Liver (tissue), 3 donors: Measurements from ENCODE around the gene TLE2.

Source experiments
- ATF3 ChIP-seq: IDR thresholded peaks from 2 replicates; pipeline ENCODE4 v1.6.1; 2016; ENCODE audit warnings: antibody characterized with exemption
- CTCF ChIP-seq: fragments of 150-350 bp; IDR thresholded peaks from 2 replicates; pipeline ENCODE4 v1.5.1; 2017; ENCODE audit warnings: improper control_type of control experiment, low read depth, low read length; ENCODE audit not compliant: missing input control
- FOXA1 ChIP-seq: IDR thresholded peaks from 2 replicates; pipeline ENCODE4 v1.6.1; 2016; ENCODE audit warnings: antibody characterized with exemption
- HNF4G ChIP-seq: IDR thresholded peaks from 2 replicates; pipeline ENCODE4 v1.6.1; 2016; ENCODE audit warnings: antibody characterized with exemption
- JUND ChIP-seq, 2 donors: IDR thresholded peaks; 2 replicates each; pipeline ENCODE4 v1.6.1; 2016; ENCODE audit warnings: antibody characterized with exemption in 2 of 2
- MAX ChIP-seq: IDR thresholded peaks from 2 replicates; pipeline ENCODE4 v1.6.1; 2016; ENCODE audit warnings: antibody characterized with exemption
- RAD21 ChIP-seq, 2 donors: IDR thresholded peaks; 2 replicates each; pipeline ENCODE4 v1.6.1; 2016; ENCODE audit warnings: antibody characterized with exemption in 2 of 2, mild to moderate bottlenecking in 2 of 2
- YY1 ChIP-seq: IDR thresholded peaks from 2 replicates; pipeline ENCODE4 v1.6.1; 2016; ENCODE audit warnings: antibody characterized with exemption, mild to moderate bottlenecking
- donor health status: healthy.
- donor health status: healthy.

GRCh38 chr19:2987797-2988196 lies 41.3 kb downstream of the TLE2 start:
- no peak for TF ChIP-seq CTCF
- no peak for TF ChIP-seq ATF3
- no peak for TF ChIP-seq MAX
- TF ChIP-seq YY1 = no peak
- TF ChIP-seq JUND (IDR thresholded peaks at IDR 0.05) = no peak
- TF ChIP-seq FOXA1 = no peak
- TF ChIP-seq HNF4G = no peak
- TF ChIP-seq RAD21 (IDR thresholded peaks at IDR 0.05) = no peak
